ENCODE results near the gene VARS2.
"Not testable (repeated sequence)": the region's sequence is repeated elsewhere in the genome, so short reads cannot be mapped to it uniquely, and the experiment has no call there.

Gene VARS2

GRCh38 chr6:30900863-30901417 is 13.1 kb upstream of the VARS2 start:
- DNase-seq: no peak

GRCh38 chr6:30901436-30901835 is 12.6 kb upstream of the VARS2 start:
- no peak for DNase-seq

GRCh38 chr6:30902196-30902595 is 11.8 kb upstream of the VARS2 start:
- DNase-seq: not testable (repeated sequence)

DNA sequence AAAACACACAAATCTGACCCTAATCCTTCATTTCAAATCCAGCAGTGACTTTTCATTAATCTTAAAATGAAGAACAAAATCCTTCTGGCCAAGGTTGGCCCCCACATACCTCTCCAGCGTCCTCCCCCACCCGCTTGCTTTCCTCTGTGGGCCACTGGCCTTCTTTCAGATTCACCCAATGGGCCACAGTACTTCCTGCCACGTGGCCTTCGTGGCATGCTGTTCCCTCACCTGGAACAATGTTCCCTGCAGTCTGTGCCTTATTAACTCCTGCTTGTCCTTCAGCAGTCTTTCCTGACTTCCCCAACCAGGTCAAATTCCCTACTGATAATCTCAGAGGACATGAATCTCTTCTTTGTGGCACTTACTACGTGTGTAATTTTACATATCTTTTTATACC is 11.3 kb upstream of the VARS2 start:
- DNase-seq: no peak

- DNase-seq: no peak
These were observed 10.8 kb upstream of the VARS2 start for GRCh38 chr6:30903236-30903635.

- not testable (repeated sequence) for DNase-seq
These were observed 6.7 kb upstream of the VARS2 start for GRCh38 chr6:30907290-30907757.

DNA sequence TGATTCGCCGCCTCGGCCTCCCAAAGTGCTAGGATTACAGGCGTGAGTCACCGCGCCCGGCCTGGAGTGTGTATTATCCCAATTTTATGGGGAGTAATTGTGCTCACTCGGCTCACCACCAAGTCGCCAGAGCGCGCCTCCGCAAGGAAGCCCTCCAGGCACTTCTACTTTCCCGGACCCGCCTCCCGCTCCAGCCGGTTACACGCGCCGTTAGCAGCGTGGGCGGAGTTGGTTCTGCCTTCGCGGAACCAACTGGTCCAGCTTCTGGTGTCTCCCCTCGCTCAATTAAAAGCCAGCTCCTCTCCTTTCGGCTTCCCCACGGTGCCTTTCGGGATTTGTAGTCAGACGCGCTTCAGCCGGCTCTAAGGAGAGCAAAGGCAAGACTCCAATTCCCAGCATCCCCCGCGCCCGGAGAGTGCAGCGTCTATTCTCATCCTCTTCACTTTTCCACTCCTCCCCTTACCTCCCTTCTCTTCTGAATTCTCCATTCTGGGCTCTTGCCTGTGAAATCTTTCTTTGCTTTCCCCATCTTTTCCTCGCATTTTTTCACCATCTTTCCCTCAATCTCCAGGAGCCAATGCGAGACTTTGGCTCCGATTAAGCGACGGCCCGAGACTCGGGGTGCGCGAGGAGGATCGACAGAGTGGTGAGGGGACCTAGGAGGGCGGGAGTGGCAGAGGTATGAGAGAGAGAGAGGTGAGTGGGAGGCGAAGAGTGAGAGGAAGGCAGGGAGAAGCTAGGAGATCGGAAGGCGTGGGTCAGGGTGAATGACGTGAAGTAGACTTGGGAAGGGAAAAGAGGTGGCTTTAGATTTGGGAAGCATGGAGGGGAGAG is 6.1 kb upstream of the VARS2 start, which contains the start of gene GTF2H4:
GTF2H4 (plus strand) TSS at position 450 of the 834 bp plus-strand sequence.
- peak; percentile 98 for DNase-seq

DNA sequence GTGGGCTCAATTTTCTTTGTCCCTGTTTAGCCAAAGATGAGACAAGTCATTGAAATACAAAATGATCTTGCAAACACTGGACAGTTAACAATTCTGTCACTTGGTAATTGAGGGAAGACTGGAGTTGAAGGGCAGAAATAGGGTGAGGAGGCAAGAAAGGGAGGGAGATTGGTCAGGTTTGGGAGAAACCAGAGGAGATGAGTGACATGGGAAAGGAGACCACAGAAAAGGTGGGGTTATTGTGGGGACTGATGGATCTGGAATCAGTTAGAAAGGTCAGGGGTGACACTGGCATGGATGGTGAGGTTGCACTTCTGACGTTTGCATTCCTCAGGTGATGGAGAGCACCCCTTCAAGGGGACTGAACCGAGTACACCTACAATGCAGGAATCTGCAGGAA is 5.3 kb upstream of the VARS2 start:
- no peak for DNase-seq

DNA sequence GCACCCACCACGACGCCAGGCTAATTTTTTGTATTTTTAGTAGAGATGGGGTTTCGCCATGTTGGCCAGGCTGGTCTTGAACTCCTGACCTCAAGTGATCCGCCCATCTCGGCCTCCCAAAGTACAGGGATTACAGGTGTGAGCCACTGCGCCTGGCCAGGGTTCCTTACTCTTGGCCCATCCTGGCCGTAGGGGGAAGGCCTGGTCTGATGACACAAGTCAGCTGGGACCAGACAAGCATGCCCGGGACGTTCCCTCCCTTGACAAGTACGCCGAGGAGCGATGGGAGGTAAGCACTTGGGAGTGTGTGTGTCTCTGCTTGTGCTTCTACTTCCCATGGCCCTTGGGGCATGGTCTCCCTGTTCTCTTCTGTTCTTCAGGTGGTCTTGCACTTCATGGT is 3.6 kb upstream of the VARS2 start:
- not testable (repeated sequence) for DNase-seq

GRCh38 chr6:30912746-30913520 is 1.1 kb upstream of the VARS2 start:
- DNase-seq: no peak

DNA sequence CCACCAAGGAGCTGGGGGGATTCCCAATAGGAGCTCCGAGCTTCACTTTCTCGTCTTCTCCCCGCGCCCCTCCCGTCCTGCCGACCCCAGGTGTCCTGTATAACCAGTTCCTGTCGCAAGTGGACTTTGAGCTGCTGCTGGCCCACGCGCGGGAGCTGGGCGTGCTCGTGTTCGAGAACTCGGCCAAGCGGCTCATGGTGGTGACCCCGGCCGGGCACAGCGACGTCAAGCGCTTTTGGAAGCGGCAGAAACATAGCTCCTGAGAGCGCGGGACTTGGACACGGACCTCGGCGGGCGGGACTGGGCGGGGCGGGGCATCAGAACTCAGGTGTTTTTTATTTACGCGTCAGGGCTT is 340 bp upstream of the VARS2 start:
- no peak for DNase-seq

GRCh38 chr6:30914854-30915590 is 984 bp downstream of the VARS2 start:
- no peak for DNase-seq

GRCh38 chr6:30915591-30915946 is 1.5 kb downstream of the VARS2 start:
- DNase-seq: no peak

DNA sequence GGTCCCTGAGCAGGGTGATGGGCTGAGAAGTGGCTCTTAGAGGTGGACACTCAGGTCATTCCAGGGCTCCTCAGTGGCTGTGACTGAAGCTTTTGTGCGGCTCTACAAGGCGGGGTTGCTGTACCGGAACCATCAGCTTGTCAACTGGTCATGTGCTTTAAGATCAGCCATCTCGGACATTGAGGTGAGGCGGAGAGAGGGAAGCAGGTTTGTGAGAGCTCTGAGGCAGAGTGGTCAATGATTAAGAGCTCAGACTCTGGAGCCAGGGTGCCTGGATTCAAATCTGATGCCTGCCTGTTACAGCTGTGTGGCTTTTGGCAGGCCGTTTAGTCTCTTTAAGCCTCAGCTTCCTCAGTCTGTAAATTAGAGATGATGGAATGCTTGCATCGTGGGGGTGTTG is 3.0 kb downstream of the VARS2 start:
- DNase-seq: no peak

DNA sequence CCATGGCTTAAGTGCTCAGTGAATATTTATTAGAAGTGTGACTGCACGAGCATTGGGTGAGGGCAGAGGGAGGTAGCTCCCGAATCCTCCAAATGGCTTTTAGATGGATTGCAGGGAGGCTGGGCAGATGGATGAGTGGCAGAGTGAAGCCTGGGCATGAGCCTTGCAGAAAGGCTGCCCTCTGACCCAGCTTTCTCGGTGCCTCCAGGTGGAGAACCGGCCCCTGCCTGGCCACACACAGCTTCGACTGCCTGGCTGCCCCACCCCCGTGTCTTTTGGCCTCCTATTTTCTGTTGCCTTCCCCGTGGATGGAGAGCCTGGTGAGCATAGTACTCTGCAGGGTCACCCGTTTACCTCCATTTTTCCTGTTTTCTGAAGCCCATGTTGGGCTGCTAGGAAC is 3.4 kb downstream of the VARS2 start:
- no peak for DNase-seq

DNA sequence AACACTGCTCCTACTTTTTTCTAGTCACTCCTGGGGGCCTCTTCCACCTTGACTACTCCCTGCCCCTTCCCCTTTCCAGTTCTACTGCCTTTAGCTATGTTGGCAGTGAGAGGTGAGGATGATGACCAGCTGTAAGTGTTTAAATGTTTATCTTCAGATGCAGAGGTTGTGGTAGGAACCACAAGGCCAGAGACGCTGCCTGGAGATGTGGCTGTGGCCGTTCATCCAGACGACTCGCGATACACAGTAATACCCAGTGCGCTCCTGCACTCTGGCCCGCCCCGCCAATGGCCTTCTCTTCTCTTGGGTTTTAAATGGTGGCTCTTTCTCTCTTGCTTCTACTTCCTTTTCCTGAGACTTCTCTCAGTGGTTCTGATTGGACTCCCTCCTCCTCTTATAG is 4.6 kb downstream of the VARS2 start:
- no peak for DNase-seq

- no peak for DNase-seq
These were observed 8.4 kb downstream of the VARS2 start for GRCh38 chr6:30922447-30922852.

GRCh38 chr6:30924040-30924627 is 10.1 kb downstream of the VARS2 start:
- not testable (repeated sequence) for DNase-seq

- no peak for DNase-seq
These were observed 12.6 kb downstream of the VARS2 start for GRCh38 chr6:30926644-30927043.

DNA sequence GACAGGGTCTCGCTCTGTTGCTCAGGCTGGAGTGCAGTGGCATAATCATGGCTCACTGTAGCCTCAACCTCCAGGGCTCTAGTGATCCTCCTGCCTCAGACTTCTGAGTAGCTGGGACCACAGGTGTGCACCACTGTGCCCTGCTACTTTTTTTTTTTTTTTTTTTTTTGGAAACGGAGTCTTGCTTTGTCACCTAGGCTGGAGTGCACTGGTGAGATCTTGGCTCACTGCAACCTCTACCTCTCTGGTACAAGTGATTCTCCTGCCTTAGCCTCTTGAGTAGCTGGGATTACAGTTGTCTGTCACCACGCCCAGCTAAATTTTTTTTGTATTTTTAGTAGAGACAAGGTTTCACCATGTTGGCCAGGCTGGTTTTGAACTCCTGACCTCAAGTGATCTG is 13.0 kb downstream of the VARS2 start:
- DNase-seq: not testable (repeated sequence)

DNA sequence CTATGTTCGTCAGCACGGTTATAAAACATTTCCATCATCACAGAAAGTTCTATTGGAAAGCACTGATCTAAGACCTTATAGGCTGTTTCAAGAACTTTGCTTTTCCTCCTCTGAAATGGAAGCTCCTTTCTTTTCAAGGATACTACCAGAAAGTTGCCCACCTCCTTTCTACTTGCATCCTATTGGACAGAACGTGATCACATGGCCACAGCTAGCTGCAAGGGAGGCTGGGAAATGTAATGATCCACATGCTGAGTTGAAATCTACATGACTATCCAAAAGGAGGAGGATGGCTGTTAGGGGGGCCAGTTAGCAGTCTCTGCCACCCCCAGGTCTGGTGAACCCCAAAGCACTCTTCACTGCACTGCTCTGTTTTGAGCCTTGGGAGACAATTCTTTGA is 14.6 kb downstream of the VARS2 start:
- DNase-seq: no peak

DNA sequence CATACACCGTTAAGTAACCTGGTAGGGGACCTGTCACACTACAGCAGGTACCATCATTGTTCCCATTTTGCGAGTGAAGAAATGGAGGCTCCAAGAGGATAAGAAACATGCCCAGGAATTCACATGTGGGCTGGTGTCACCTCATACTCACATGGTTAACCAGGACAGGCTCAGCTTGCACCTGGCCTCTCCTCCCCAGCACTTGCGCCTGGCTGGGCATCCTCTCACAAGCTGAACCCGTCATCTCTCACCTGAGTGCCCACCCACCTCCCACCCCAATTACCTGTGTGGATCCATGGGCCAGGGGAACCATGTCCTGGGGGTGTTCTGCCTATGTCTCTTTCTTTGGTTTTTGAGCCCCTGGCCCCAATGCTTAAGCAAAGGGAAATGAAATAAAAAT is 16.5 kb downstream of the VARS2 start:
- no peak for DNase-seq

- DNase-seq: no peak
These were observed 17.2 kb downstream of the VARS2 start for GRCh38 chr6:30931272-30931671.

Data from activated effector memory CD4-positive, alpha-beta T cell treated with anti-CD3 and anti-CD28 coated beads, Interleukin-2, amount 50 U/mL, for 16 hours (primary cell).